ENCODE results near the gene STMN3.
"Not testable (repeated sequence)": the region's sequence is repeated elsewhere in the genome, so short reads cannot be mapped to it uniquely, and the experiment has no call there.

The STMN3 gene

GRCh38 chr20:63612276-63612931, 40.8 kb downstream of the STMN3 start:
- no peak for DNase-seq (ENCODE audit: low spot score)

GRCh38 chr20:63611646-63612045, 41.6 kb downstream of the STMN3 start:
- no peak for DNase-seq (ENCODE audit: low spot score)

GRCh38 chr20:63610581-63611435, 42.4 kb downstream of the STMN3 start:
- DNase-seq (ENCODE audit: low spot score) = no peak

GRCh38 chr20:63606686-63607085, 46.5 kb downstream of the STMN3 start:
- DNase-seq (ENCODE audit: low spot score) = no peak

GRCh38 chr20:63602321-63602720, 50.9 kb downstream of the STMN3 start:
- no peak for DNase-seq (ENCODE audit: low spot score)

- not testable (repeated sequence) for DNase-seq (ENCODE audit: low spot score)
Measured at GRCh38 chr20:63601679-63602078, 51.5 kb downstream of the STMN3 start.

- no peak for DNase-seq (ENCODE audit: low spot score)
Measured at GRCh38 chr20:63599396-63600050, 53.7 kb downstream of the STMN3 start.

- no peak for DNase-seq (ENCODE audit: low spot score)
Measured at GRCh38 chr20:63598479-63599395, 54.5 kb downstream of the STMN3 start.

- DNase-seq (ENCODE audit: low spot score) = no peak
Measured at GRCh38 chr20:63597651-63598478, 55.4 kb downstream of the STMN3 start.

GRCh38 chr20:63596423-63596822, 56.8 kb downstream of the STMN3 start:
- no peak for DNase-seq (ENCODE audit: low spot score)

GRCh38 chr20:63595416-63596127, 57.7 kb downstream of the STMN3 start:
- no peak for DNase-seq (ENCODE audit: low spot score)

GRCh38 chr20:63594043-63594561, 59.1 kb downstream of the STMN3 start:
- DNase-seq (ENCODE audit: low spot score) = no peak

GRCh38 chr20:63592661-63593060, 60.6 kb downstream of the STMN3 start:
- no peak for DNase-seq (ENCODE audit: low spot score)

GRCh38 chr20:63591786-63592355, 61.4 kb downstream of the STMN3 start:
- DNase-seq (ENCODE audit: low spot score) = no peak

GRCh38 chr20:63591147-63591533, 62.1 kb downstream of the STMN3 start:
- DNase-seq (ENCODE audit: low spot score) = no peak

- no peak for DNase-seq (ENCODE audit: low spot score)
Measured at GRCh38 chr20:63590218-63591146, 62.7 kb downstream of the STMN3 start.

Data from germinal center (tissue), 1 donor.